Activated T-cell treated with anti-CD3 and anti-CD28 coated beads, Interleukin-2, amount 50 U/mL, for 4 hours (primary cell): ENCODE measurements around the gene NTRK3. TPM values are rescaled to one million over a fixed set of nuclear protein-coding genes. Genes with fewer than 3 reads are reported as not detected.
"Not testable (repeated sequence)": the region's sequence is repeated elsewhere in the genome, so short reads cannot be mapped to it uniquely, and the experiment has no call there.

ENCODE experiments used
- ATAC-seq, 2 donors: fragments of 200-7000 bp; cut with Tn5 transposase; one replicate each; pipeline ENCODE4 v1.10.0; 2021
- DNase-seq: peaks from one replicate; pipeline ENCODE4 v3.0.0-alpha.2; 2020
- H3K27me3 Mint-ChIP-seq: one replicate; pipeline ENCODE4 v1.8.0; 2021; ENCODE audit warnings: low read depth, mixed read lengths
- H3K36me3 Mint-ChIP-seq: one replicate; pipeline ENCODE4 v1.8.0; 2022; ENCODE audit warnings: mixed read lengths; ENCODE audit not compliant: insufficient read depth
- H3K4me1 Mint-ChIP-seq: one replicate; pipeline ENCODE4 v1.8.0; 2021; ENCODE audit warnings: low read depth, mixed read lengths
- H3K4me3 Mint-ChIP-seq: one replicate; pipeline ENCODE4 v1.8.0; 2021; ENCODE audit warnings: mild to moderate bottlenecking, moderate library complexity, mixed read lengths
- H3K9me3 Mint-ChIP-seq: one replicate; pipeline ENCODE4 v1.8.0; 2021; ENCODE audit warnings: mixed read lengths
- total RNA-seq, 3 donors: library from RNA; stranded (reverse); gene quantifications; one replicate each; pipeline ENCODE4 v1.2.1, GENCODE V29; 2021

NTRK3 gene
- total RNA-seq, 3 donors from 2014 or later: 0.18 to 1.7 TPM; not detected in 1

DNA sequence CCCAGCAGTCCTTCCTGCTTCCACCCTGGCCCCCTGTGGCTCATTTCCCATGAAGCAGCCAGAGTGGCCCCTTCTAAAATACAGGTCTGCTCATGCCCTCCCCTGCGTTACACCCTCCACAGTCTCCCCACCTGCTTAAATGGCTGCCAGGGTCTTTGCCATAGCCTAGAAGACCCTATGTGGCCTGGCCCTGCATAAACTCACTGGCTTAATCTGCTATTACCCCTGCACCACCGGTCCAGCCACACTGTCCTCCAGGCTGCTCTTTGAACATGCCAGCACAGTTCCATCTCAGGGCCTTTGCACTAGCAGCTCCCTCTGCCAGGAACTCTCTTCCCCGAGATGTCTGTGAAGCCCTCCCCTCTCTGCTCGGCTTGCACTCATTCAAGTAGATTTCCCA, 166.8 kb downstream of the NTRK3 start:
- ATAC-seq (no peak), DNase-seq (no peak)
- Mint-ChIP-seq H3K4me3 (no peak overlapping the region), H3K36me3 (no peaks in the 10 kb centered on the region), H3K9me3 (no peaks in the 10 kb centered on the region), H3K27me3 (no peaks in the 10 kb centered on the region), H3K4me1 (no peaks in the 10 kb centered on the region)

DNA sequence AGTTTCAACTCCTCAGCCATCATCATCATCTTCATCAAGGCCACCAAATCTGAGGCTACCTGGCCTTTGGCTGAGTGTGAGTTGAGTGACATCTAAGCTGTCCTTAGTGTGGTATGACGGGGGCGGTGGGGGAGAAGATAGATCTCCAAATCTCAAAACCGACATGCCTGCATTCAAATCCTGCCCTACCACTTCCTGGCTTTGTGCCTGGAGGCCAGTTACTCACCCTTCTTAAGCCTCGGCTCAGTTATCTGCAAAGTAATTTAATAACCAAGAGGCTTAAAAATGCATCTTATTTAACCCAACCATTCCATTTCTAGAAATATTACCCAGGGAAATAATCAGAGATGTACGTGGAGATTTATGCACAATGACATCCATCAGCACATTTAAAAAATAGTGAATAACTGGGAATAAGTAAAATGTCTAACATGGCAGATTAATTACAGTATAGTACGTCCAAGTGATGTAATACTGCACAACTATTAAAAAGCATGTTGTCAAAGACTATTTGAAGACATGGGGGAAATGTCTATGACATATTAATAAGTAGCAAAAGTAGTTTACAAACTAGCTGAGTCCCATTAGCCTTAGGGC, 167.4 kb downstream of the NTRK3 start:
- no peaks in the 10 kb centered on the region for H3K36me3 Mint-ChIP-seq
- H3K4me3 Mint-ChIP-seq: no peak overlapping the region
- no peak for ATAC-seq
- no peaks in the 10 kb centered on the region for H3K9me3 Mint-ChIP-seq
- no peak for DNase-seq
- no peaks in the 10 kb centered on the region for H3K4me1 Mint-ChIP-seq
- H3K27me3 Mint-ChIP-seq: no peaks in the 10 kb centered on the region

DNA sequence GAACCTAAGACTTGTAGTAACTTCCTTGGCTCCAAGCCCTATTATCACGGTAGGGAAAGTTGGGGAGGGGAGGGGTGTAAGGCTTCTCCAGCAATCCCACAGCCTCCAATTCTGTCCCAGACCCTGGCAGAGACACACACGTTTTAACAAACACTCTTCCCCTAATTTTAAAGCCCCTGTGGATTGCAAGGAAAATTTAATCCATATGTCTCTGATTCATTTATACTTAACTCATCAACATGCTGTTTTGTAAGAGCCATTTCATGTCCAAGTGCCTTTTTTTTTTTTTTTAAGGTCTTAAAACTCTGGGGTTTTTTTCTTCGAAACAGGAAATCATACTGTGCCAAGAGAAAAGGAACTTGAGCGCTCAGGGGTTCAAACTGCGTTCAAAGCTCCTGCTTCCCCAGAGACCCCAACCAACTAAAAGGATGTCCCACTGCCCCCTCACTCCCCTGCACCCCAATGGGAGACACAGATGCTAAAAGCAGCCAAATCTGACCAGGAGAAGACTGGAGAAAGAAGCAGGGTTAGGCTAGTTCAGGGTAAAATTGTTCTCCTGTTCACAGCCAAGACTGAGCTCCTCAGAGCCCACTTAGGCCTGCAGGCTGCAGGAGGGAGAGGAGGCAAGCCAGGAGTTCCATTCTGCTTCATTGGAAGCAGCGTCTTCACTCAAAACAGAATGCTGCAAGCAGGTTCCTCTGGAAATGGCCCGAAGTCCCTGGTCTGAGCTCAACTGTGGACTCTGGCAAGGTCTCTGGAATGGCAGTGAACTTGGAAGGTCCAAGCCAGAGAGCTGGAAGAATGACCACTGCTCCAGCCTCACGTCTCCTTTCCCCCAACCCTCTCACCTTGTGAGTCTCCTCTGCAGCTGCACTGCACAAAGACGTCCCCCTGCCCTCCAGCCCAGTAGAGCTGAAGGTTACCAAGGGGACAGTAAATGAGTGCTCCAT, 172.5 kb downstream of the NTRK3 start:
- Mint-ChIP-seq H3K9me3 (no peaks in the 10 kb centered on the region), H3K4me3 (no peak overlapping the region), H3K36me3 (no peaks in the 10 kb centered on the region), H3K4me1 (no peaks in the 10 kb centered on the region), H3K27me3 (peaks cover 2% of the 10 kb centered on the region)
- no peak for ATAC-seq
- no peak for DNase-seq

DNA sequence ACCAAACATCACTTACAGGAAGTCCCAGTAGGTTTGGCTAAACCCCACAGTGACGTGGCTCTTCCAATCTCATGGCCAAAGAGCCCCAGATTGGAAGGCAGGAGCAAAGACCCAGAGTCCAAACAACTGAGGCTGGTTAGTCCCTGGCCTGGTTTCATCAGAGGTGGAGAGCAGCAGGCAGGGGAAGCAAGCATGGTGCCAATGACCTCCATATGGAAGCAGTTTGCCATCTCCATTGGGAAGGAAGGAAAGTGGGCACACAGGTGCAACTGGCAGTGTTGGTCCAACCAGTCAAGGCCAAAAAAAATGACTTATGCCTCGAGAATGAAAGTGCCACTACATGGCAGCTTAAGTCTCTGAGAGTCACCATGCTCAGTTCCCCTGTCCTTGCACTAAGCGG, 175.9 kb downstream of the NTRK3 start:
- no peaks in the 10 kb centered on the region for H3K4me1 Mint-ChIP-seq
- no peaks in the 10 kb centered on the region for H3K9me3 Mint-ChIP-seq
- peaks cover 2% of the 10 kb centered on the region for H3K27me3 Mint-ChIP-seq
- no peaks in the 10 kb centered on the region for H3K36me3 Mint-ChIP-seq
- no peak for ATAC-seq
- no peak overlapping the region for H3K4me3 Mint-ChIP-seq
- no peak for DNase-seq

DNA sequence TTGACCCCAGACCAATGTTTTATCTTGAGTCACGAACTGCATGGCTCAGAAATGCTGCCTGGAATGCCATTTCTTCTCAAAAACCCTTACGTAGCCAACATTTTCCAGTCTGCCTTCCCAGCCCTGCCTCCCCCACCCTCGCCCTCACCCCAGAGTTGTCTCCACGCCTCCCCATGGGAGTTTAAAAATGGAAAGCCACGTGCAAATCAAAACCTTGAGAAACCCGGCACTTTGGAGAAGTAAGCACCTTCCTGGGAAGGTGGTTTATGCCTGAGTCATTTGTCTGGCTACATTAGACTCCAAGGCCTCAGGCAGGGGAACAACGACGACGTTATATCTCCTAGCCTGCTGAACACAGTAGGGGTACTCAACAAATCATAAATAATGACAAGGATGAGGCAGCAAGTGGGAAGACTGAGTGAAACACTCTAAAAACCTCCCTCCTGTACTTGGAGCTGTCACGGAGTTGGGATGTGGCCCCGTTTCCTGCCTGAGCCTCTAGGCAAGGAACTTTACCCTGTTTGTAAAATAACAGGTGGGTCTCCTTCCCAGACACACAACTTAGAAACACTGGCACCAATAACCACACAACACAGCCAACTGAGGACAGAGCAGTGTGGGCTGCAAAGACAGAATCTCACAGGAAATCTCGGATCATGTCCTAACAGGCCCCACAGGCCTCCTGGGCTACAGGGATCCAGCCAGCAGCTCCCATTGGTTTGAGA, 179.1 kb downstream of the NTRK3 start:
- H3K4me1 Mint-ChIP-seq: no peaks in the 10 kb centered on the region
- H3K27me3 Mint-ChIP-seq: peaks cover 4% of the 10 kb centered on the region
- ATAC-seq (no peak), DNase-seq (no peak)
- no peak overlapping the region for H3K4me3 Mint-ChIP-seq
- no peaks in the 10 kb centered on the region for H3K9me3 Mint-ChIP-seq
- no peaks in the 10 kb centered on the region for H3K36me3 Mint-ChIP-seq

DNA sequence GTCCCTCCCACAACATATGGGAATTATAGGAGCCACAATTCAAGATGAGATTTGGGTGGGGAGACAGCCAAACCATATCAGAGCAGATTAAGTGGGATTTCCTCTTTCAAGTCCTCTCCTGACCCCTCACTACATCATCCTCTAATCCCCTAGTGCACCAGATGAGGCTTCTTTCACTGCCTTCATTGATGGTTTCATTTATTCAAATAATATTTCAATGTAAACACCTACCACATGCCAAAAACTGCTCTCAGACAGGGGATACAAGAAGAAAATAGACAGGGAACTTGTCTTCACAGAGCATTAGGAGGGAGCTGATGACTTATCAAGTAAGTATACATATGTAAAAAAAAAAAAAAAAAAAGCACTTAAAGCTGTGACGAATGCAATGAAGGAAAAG, 180.2 kb downstream of the NTRK3 start:
- DNase-seq (no peak), ATAC-seq (no peak)
- Mint-ChIP-seq H3K27me3 (peaks cover 2% of the 10 kb centered on the region), H3K9me3 (no peaks in the 10 kb centered on the region), H3K4me1 (no peaks in the 10 kb centered on the region), H3K36me3 (no peaks in the 10 kb centered on the region), H3K4me3 (no peak overlapping the region)

DNA sequence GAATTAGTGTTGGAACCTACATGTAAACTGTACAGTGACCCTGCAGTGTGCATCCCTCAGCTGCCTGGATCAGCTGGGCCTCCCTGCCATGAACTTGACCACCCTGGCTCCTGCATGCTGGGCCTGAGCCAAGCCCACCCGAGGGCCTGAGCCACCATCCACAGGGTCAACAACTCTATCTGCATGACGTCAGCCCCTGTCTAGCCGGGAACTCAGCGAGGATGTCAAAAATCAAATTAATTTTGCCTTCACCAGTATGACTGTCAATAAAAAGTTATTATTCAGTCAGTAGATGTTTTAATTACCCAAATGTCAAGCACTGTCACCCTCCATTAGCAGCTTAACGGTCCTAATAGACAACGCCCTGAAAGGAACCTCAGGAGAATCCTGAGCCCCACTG, 181.4 kb downstream of the NTRK3 start:
- Mint-ChIP-seq H3K4me3 (no peak overlapping the region), H3K4me1 (no peaks in the 10 kb centered on the region), H3K27me3 (peaks cover 2% of the 10 kb centered on the region), H3K9me3 (no peaks in the 10 kb centered on the region), H3K36me3 (no peaks in the 10 kb centered on the region)
- no peak for DNase-seq
- ATAC-seq: no peak

DNA sequence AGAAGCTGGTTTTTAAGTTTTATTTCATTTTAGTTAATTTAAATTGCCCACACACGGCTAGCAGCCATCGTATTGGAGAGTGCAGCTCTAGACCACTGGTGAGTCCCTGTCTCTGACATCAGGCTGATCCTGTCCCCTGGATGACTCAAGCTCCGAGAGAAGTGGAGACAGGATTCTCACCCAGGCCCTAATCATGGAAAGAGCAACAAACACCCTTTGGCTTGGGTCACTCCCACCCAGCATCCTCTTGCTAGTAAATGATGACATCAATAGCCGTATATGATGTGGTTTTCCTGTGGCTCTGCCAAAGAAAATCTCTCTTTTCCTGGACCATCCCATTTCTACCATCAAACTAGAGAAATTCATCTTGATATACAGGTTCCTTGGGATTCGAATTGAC, 182.2 kb downstream of the NTRK3 start:
- no peaks in the 10 kb centered on the region for H3K9me3 Mint-ChIP-seq
- H3K36me3 Mint-ChIP-seq: no peaks in the 10 kb centered on the region
- H3K4me3 Mint-ChIP-seq: no peak overlapping the region
- ATAC-seq (no peak), DNase-seq (no peak)
- peaks cover 2% of the 10 kb centered on the region for H3K27me3 Mint-ChIP-seq
- H3K4me1 Mint-ChIP-seq: no peaks in the 10 kb centered on the region

DNA sequence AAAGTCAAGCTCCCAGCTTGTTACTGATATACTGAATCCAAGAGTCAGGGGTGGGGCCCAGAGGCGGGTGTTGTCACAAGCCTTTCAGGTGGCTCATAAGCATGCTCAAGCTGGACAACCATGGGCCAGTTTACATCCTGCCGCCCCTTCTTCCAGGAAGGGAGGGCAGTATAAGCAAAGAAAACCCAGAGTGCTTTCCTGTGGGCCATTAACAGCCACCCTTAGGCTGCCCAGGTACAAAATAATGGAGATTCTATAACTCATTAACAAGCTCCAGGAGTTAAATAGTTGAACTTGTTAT, 183.2 kb downstream of the NTRK3 start:
- Mint-ChIP-seq H3K4me3 (no peak overlapping the region), H3K36me3 (no peaks in the 10 kb centered on the region), H3K27me3 (peaks cover 2% of the 10 kb centered on the region), H3K9me3 (no peaks in the 10 kb centered on the region), H3K4me1 (no peaks in the 10 kb centered on the region)
- ATAC-seq: no peak
- DNase-seq: no peak

DNA sequence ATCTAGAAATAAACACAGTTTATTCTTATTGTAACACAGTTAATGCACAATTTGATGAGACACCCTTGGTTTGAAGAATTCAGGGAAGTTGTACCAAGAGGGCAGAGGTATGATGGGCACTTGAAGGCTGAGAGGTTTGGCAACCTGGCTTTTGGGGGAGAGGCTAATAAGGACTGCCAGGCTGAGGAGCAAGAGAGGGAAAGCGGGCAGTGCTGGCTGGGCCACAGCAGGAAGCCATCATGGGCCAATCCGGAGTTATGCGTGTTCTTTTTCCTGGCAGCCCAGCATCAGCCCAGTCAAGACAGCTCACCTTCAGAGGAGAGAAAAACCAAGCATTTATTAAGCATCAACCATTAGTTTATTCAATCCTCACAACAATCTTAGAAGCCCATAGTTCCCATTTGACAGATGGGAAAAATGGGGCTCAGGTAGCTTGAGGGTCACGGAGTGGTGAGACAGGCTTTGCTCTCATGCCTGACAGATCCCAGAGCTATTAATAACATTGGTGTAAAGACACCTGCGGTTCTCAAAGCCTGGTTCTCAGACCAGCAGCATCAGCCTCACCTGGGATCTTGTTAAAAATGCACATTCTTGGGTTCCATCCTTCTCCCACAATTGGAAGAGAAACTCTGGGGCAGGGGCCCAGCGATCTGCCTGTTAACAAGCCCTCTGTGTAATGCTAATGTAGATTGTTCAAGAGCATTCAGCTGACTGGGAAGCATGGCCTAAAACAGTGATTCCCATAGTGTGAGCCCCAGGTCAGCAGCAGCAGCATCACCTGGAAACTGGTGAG, 183.7 kb downstream of the NTRK3 start:
- Mint-ChIP-seq H3K4me1 (no peaks in the 10 kb centered on the region), H3K27me3 (peaks cover 2% of the 10 kb centered on the region), H3K9me3 (no peaks in the 10 kb centered on the region), H3K36me3 (no peaks in the 10 kb centered on the region), H3K4me3 (no peak overlapping the region)
- no peak for ATAC-seq
- no peak for DNase-seq

DNA sequence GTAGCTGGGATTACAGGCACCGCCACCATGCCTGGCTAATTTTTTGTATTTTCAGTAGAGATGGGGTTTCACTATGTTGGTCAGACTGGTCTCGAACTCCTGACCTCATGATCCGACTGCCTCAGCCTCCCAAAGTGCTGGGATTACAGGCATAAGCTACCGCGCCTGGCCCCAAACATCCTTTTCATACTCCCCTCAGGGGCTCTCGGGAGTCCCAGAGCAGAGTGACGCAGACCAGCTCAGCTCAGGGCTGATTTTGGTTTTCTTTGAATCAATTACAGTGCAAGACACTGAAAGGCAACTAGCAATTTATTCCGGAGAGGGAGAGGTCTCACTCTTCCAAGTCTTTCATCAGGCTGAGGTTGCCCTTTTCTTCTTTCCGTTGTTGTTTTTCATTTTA, 184.4 kb downstream of the NTRK3 start:
- not testable (repeated sequence) for H3K4me1 Mint-ChIP-seq, H3K4me3 Mint-ChIP-seq

DNA sequence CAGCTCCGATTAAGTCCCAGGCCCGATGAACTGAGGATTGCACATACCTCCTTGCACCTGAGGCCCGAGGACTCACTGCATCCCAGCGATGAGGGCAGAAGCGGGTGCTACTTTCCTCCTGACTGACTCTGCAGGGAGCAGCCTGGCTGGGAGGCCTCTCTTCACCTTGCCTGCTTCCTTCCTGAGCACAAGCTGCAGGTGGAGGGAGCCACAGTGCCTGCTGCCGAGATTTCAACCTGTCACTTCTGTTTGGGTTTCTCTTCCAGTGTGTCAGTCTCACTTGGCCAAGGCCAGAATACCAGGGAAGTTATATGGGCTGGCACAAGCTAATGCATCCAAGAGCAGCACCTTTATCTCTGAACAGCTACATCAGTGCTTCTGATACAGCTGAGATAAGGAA, 185.4 kb downstream of the NTRK3 start:
- H3K4me1 Mint-ChIP-seq: no peaks in the 10 kb centered on the region
- H3K9me3 Mint-ChIP-seq: no peaks in the 10 kb centered on the region
- DNase-seq: no peak
- no peak overlapping the region for H3K4me3 Mint-ChIP-seq
- H3K27me3 Mint-ChIP-seq: peaks cover 2% of the 10 kb centered on the region
- ATAC-seq: no peak
- no peaks in the 10 kb centered on the region for H3K36me3 Mint-ChIP-seq

More for the DNA sequence above, 184.4 kb downstream of the NTRK3 start:
- not testable (repeated sequence) for DNase-seq, H3K36me3 Mint-ChIP-seq, H3K9me3 Mint-ChIP-seq, H3K27me3 Mint-ChIP-seq, ATAC-seq

DNA sequence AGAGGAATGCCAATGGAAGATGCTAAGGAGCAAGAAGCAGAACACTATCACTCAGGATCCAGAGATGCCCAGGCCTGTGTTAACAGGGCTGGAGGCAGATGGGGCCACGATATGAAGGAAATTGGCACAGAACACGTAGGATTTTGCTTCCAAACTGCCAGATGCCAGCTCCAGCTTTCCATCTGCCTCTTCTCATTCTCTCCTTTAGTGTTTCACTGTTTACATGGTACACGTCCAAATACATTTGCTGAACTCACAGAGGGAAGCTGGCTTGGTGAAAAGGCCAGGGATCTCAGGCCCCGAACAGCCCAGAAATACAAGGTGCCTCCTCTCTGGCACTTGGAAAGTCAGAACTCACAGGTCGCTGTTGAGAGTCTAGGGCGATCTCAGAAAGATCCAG, 187.0 kb downstream of the NTRK3 start:
- DNase-seq: no peak
- H3K4me1 Mint-ChIP-seq: no peaks in the 10 kb centered on the region
- H3K4me3 Mint-ChIP-seq: no peak overlapping the region
- no peaks in the 10 kb centered on the region for H3K36me3 Mint-ChIP-seq
- no peak for ATAC-seq
- no peaks in the 10 kb centered on the region for H3K9me3 Mint-ChIP-seq
- H3K27me3 Mint-ChIP-seq: no peaks in the 10 kb centered on the region

DNA sequence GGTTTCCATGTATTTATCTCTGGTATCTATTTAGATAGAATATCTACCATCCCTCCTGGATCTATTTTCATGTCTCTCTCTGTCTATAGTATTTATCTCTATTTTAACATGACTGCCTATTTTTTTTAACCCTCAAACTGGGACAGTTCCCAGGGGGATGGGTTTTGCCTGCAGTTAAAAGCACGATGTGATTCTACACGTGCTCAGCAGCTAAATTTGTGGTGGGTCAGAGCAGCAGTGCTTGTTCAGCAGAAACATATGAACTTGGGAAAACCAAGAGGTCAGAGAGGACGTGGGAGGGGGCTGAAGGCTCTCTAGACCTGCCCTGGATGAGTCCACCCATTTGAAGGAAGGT, 189.2 kb downstream of the NTRK3 start:
- no peak overlapping the region for H3K4me3 Mint-ChIP-seq
- no peak for DNase-seq
- H3K36me3 Mint-ChIP-seq: no peaks in the 10 kb centered on the region
- no peak for ATAC-seq
- H3K4me1 Mint-ChIP-seq: no peaks in the 10 kb centered on the region
- H3K27me3 Mint-ChIP-seq: no peaks in the 10 kb centered on the region
- H3K9me3 Mint-ChIP-seq: no peaks in the 10 kb centered on the region
